ENCODE data around the gene TCF7L2.

The TCF7L2 gene

GRCh38 chr10:112946649-112947048, 3.4 kb upstream of the TCF7L2 start:
- peak overlapping the region; percentile 60 to 96 for H3K27ac ChIP-seq
- H3K9me3 ChIP-seq, result no peaks in the 10 kb centered on the region
- no peak overlapping the region for H3K4me3 ChIP-seq
- no peaks in the 10 kb centered on the region for H3K27me3 ChIP-seq
- H3K4me1 ChIP-seq, result peaks cover 0 to 39% (median 24%) of the 10 kb centered on the region in 4 donors
- TF ChIP-seq CTCF (IDR thresholded peaks at IDR 0.05), result no peak
- intact Hi-C loops (cut with DNase I; ENCODE audit: low total_unique reads), result no loop called here
- DNase-seq, result peak; percentile 34 to 71
- no peaks in the 10 kb centered on the region for H3K36me3 ChIP-seq

- Histone ChIP-seq H3K9me3 (no peaks in the 10 kb centered on the region), H3K4me1 (peaks cover 0 to 39% (median 24%) of the 10 kb centered on the region in 4 donors), H3K4me3 (no peak overlapping the region), H3K36me3 (no peaks in the 10 kb centered on the region), H3K27me3 (no peaks in the 10 kb centered on the region), H3K27ac (peak overlapping the region; percentile 95 to 96)
- no peak for DNase-seq
- no peak for TF ChIP-seq CTCF (IDR thresholded peaks at IDR 0.05)
- intact Hi-C loops (cut with DNase I; ENCODE audit: low total_unique reads), result no loop called here
These were observed 1.9 kb upstream of the TCF7L2 start for GRCh38 chr10:112948196-112948595.

GRCh38 chr10:112949143-112949823, 764 bp upstream of the TCF7L2 start:
- Histone ChIP-seq H3K27me3 (no peaks in the 10 kb centered on the region), H3K4me1 (peaks cover 0 to 50% (median 27%) of the 10 kb centered on the region in 4 donors), H3K9me3 (no peaks in the 10 kb centered on the region), H3K4me3 (peak overlapping the region; percentile 75 to 85), H3K36me3 (no peaks in the 10 kb centered on the region), H3K27ac (peak overlapping the region; percentile 95 to 96)
- intact Hi-C loops (cut with DNase I; ENCODE audit: low total_unique reads), result no loop called here
- DNase-seq, result no peak
- TF ChIP-seq CTCF (IDR thresholded peaks at IDR 0.05), result no peak

- H3K4me3 ChIP-seq, result peak overlapping the region; percentile 75 to 85
- H3K4me1 ChIP-seq, result peaks cover 0 to 55% (median 24%) of the 10 kb centered on the region in 4 donors
- H3K27ac ChIP-seq, result peak overlapping the region; percentile 95 to 96
- no peaks in the 10 kb centered on the region for H3K9me3 ChIP-seq
- intact Hi-C loops (cut with DNase I; ENCODE audit: low total_unique reads), result loop anchor here (10.0 kb wide), 3 partner anchors 74 to 434 kb away; no protein-coding TSS in a partner anchor
- no peaks in the 10 kb centered on the region for H3K27me3 ChIP-seq
- peak in 1 of 2 donors; percentile 68 for DNase-seq
- TF ChIP-seq CTCF (IDR thresholded peaks at IDR 0.05), result no peak
- no peaks in the 10 kb centered on the region for H3K36me3 ChIP-seq
These were observed 789 bp downstream of the TCF7L2 start for GRCh38 chr10:112950714-112951358.

DNA sequence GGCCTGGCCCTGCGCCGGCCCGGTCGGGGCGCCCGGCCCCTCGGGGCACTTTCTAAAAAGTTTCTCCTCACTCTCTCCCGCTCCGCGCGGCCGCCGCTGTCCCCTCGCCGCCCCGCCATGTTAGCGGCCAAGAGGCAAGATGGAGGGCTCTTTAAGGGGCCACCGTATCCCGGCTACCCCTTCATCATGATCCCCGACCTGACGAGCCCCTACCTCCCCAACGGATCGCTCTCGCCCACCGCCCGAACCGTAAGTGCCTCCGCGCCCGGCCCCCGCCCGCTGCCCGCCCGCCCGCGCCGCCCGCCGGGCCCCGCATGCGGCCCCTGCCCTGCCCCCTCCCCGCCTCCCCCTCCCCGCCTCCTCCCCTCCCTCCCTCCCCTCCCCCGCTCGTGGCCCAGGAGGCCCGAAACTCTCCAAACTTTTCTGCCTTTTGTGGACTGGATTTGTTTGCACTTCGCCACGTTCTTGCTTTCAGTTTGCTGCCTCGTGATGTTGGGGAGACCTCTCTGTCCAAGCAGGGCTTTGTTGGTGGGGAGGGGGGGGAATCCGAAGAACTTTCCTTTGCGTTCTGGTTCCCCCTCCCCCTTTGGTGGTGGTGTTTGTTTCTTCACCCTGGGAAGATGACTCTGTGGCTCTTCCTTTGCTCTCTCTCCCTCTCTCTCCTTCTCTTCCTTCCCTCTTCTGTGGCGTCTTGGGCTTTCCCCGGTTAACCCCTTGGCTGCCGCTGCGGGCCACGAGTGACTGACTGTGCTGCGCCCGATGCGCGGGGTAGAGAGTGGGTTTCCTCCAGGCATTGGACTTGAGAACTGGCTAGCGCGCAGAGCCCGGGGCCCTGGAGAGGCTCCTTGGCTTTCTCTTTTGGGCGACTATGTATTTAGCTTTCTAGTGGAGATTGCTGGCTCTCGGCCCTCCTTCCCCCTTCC, 1.6 kb downstream of the TCF7L2 start:
- DNase-seq, result peak; percentile 69 to 86
- TF ChIP-seq CTCF (IDR thresholded peaks at IDR 0.05), result no peak
- H3K4me1 ChIP-seq, result peaks cover 0 to 55% (median 22%) of the 10 kb centered on the region in 4 donors
- H3K4me3 ChIP-seq, result peak overlapping the region; percentile 75 to 85
- H3K27ac ChIP-seq, result peak overlapping the region; percentile 95 to 96
- no peaks in the 10 kb centered on the region for H3K9me3 ChIP-seq
- intact Hi-C loops (cut with DNase I; ENCODE audit: low total_unique reads), result loop anchor here (10.0 kb wide), 3 partner anchors 73 to 433 kb away; no protein-coding TSS in a partner anchor
- no peaks in the 10 kb centered on the region for H3K36me3 ChIP-seq
- no peaks in the 10 kb centered on the region for H3K27me3 ChIP-seq
